ENCODE measurements around the gene PLEKHM3. TPM values are rescaled to one million over a fixed set of nuclear protein-coding genes. Genes with fewer than 3 reads are reported as not detected.
"Not testable (repeated sequence)": the region's sequence is repeated elsewhere in the genome, so short reads cannot be mapped to it uniquely, and the experiment has no call there.

PLEKHM3 gene
- total RNA-seq, 4 donors from 2014 or later, result 14.9 to 28.3 (median 21.0) TPM

- no peaks in the 10 kb centered on the region for H3K4me1 ChIP-seq
- DNase-seq (ENCODE audit: low spot score in 2 of 2), result no peak
- no peak overlapping the region for H3K4me3 ChIP-seq
- H3K36me3 ChIP-seq, result no peaks in the 10 kb centered on the region
- H3K9me3 ChIP-seq, result no peaks in the 10 kb centered on the region
- H3K27me3 ChIP-seq, result no peaks in the 10 kb centered on the region
- H3K27ac ChIP-seq, result no peak overlapping the region
- no peak for TF ChIP-seq CTCF (IDR thresholded peaks at IDR 0.05)
- TF ChIP-seq EP300 (IDR thresholded peaks at IDR 0.05), result no peak
- TF ChIP-seq POLR2AphosphoS5 (IDR thresholded peaks at IDR 0.05), result no peak
- no peak for TF ChIP-seq POLR2A (IDR thresholded peaks at IDR 0.05)
- WGBS, result 71% methylated on average over 2 of the region's 2 CpGs
Measured at GRCh38 chr2:207950761-207951114, 74.6 kb downstream of the PLEKHM3 start.

- WGBS, result 68% methylated on average over 8 of the region's 8 CpGs
Measured at GRCh38 chr2:207950063-207950760, 75.1 kb downstream of the PLEKHM3 start.

GRCh38 chr2:207949245-207949644, 76.1 kb downstream of the PLEKHM3 start:
- H3K27ac ChIP-seq; H3K4me1 ChIP-seq; H3K9me3 ChIP-seq; DNase-seq (ENCODE audit: low spot score in 2 of 2); H3K4me3 ChIP-seq; H3K27me3 ChIP-seq; H3K36me3 ChIP-seq: not testable (repeated sequence)
- 100% methylated on average over 1 of the region's 1 CpG for WGBS

More at GRCh38 chr2:207950063-207950760, 75.1 kb downstream of the PLEKHM3 start:
- Histone ChIP-seq H3K4me3 (no peak overlapping the region), H3K36me3 (peaks cover 3% of the 10 kb centered on the region), H3K9me3 (no peaks in the 10 kb centered on the region), H3K4me1 (no peaks in the 10 kb centered on the region), H3K27ac (no peak overlapping the region), H3K27me3 (no peaks in the 10 kb centered on the region)
- no peak for TF ChIP-seq POLR2A (IDR thresholded peaks at IDR 0.05)
- no peak for DNase-seq (ENCODE audit: low spot score in 2 of 2)

- no peaks in the 10 kb centered on the region for H3K9me3 ChIP-seq
- H3K27ac ChIP-seq, result no peak overlapping the region
- H3K27me3 ChIP-seq, result no peaks in the 10 kb centered on the region
- DNase-seq (ENCODE audit: low spot score in 2 of 2), result no peak
- H3K4me3 ChIP-seq, result no peak overlapping the region
- no peaks in the 10 kb centered on the region for H3K4me1 ChIP-seq
- 75% methylated on average over 4 of the region's 4 CpGs for WGBS
- TF ChIP-seq POLR2AphosphoS5 (IDR thresholded peaks at IDR 0.05), result no peak
- TF ChIP-seq EP300 (IDR thresholded peaks at IDR 0.05), result no peak
- TF ChIP-seq CTCF (IDR thresholded peaks at IDR 0.05), result no peak
- TF ChIP-seq POLR2A (IDR thresholded peaks at IDR 0.05), result no peak
- H3K36me3 ChIP-seq, result peaks cover 13% of the 10 kb centered on the region
Measured at GRCh38 chr2:207944979-207945600, 80.2 kb downstream of the PLEKHM3 start.

- H3K27ac ChIP-seq, result no peak overlapping the region
- WGBS, result 83% methylated on average over 6 of the region's 6 CpGs
- H3K27me3 ChIP-seq, result no peaks in the 10 kb centered on the region
- no peaks in the 10 kb centered on the region for H3K9me3 ChIP-seq
- no peak overlapping the region for H3K4me3 ChIP-seq
- DNase-seq (ENCODE audit: low spot score in 2 of 2), result no peak
- H3K4me1 ChIP-seq, result no peaks in the 10 kb centered on the region
- H3K36me3 ChIP-seq, result peaks cover 13% of the 10 kb centered on the region
- TF ChIP-seq EP300 (IDR thresholded peaks at IDR 0.05) (no peak), CTCF (IDR thresholded peaks at IDR 0.05) (no peak), POLR2AphosphoS5 (IDR thresholded peaks at IDR 0.05) (no peak), POLR2A (IDR thresholded peaks at IDR 0.05) (no peak)
Measured at GRCh38 chr2:207944334-207944733, 81.0 kb downstream of the PLEKHM3 start.

- DNase-seq (ENCODE audit: low spot score in 2 of 2), result no peak
- H3K4me1 ChIP-seq, result no peaks in the 10 kb centered on the region
- TF ChIP-seq POLR2AphosphoS5 (IDR thresholded peaks at IDR 0.05), result no peak
- WGBS, result 82% methylated on average over 8 of the region's 8 CpGs
- no peak overlapping the region for H3K27ac ChIP-seq
- no peaks in the 10 kb centered on the region for H3K27me3 ChIP-seq
- H3K4me3 ChIP-seq, result no peak overlapping the region
- H3K9me3 ChIP-seq, result no peaks in the 10 kb centered on the region
- H3K36me3 ChIP-seq, result peaks cover 8% of the 10 kb centered on the region
Measured at GRCh38 chr2:207939342-207940108, 85.8 kb downstream of the PLEKHM3 start.
